Measurements from ENCODE around the gene RAB30.

DNA sequence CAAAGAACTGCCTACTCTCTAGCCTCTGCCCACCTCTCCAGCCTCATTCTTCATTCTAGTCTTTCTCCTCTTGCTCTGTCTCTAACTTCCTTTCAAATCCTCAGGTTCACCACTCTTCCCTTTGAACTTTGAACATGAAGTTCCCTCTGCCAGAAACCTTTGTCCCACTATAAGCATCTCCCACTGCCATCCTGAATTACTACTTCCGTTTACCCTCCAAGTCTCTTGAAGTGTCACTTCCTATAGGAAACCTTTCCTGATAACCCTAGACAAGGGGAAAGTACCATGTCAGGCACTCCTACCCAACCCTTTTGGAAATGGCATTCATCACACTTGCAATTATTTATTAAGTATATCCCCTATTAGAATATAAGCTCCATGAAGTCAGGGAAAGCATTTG lies 3.1 kb downstream of the RAB30 start:
- TF ChIP-seq CTCF (IDR thresholded peaks at IDR 0.05) (no peak), POLR2A (IDR thresholded peaks at IDR 0.05) (no peak), POLR2AphosphoS5 (IDR thresholded peaks at IDR 0.05) (no peak), EP300 (IDR thresholded peaks at IDR 0.05) (no peak)

Data from suprapubic skin (tissue), 4 donors.